Trophoblast cell (in vitro differentiated cells and primary cell): Measurements from ENCODE around the gene EPB41.

ENCODE experiments used
- DNase-seq, 2 donors: peaks; one replicate each; pipeline ENCODE4 v3.0.0-alpha.2; 2016
- H2AFZ ChIP-seq: 2 replicates; pipeline ENCODE4 v1.6.1; 2013; ENCODE audit warnings: low read length, moderate library complexity, mild to moderate bottlenecking; ENCODE audit not compliant: insufficient read depth, poor library complexity
- H2AK5ac ChIP-seq: 2 replicates; pipeline ENCODE4 v1.6.1; 2013; ENCODE audit warnings: mild to moderate bottlenecking, low read length
- H2BK120ac ChIP-seq: 2 replicates; pipeline ENCODE4 v1.6.1; 2013; ENCODE audit warnings: low read length, mild to moderate bottlenecking, moderate library complexity; ENCODE audit not compliant: insufficient read depth, poor library complexity
- H2BK12ac ChIP-seq: 2 replicates; pipeline ENCODE4 v1.6.1; 2013; ENCODE audit warnings: mild to moderate bottlenecking, low read length, moderate library complexity
- H2BK5ac ChIP-seq: 2 replicates; pipeline ENCODE4 v1.6.1; 2013; ENCODE audit warnings: low read length, low read depth, moderate library complexity, mild to moderate bottlenecking; ENCODE audit not compliant: poor library complexity
- H3K14ac ChIP-seq: 2 replicates; pipeline ENCODE4 v1.6.1; 2013; ENCODE audit warnings: mild to moderate bottlenecking, low read length
- H3K18ac ChIP-seq: 2 replicates; pipeline ENCODE4 v1.6.1; 2013; ENCODE audit warnings: mild to moderate bottlenecking, low read length
- H3K23ac ChIP-seq: 2 replicates; pipeline ENCODE4 v1.6.1; 2013; ENCODE audit warnings: low read length
- H3K27ac ChIP-seq: 2 replicates; pipeline ENCODE4 v1.5.1; 2013; ENCODE audit warnings: low read depth, mild to moderate bottlenecking, inconsistent platforms, low read length, moderate library complexity
- H3K27me3 ChIP-seq: 2 replicates; pipeline ENCODE4 v1.6.1; 2013; ENCODE audit warnings: inconsistent platforms, mild to moderate bottlenecking, low read length, moderate library complexity; ENCODE audit not compliant: insufficient read depth
- H3K36me3 ChIP-seq, 2 experiments: 1 replicate in 1 of 2; 2 replicates in 1 of 2; pipeline ENCODE4 v1.6.1; 2013; ENCODE audit warnings: low read length in 2 of 2, mild to moderate bottlenecking in 2 of 2, moderate library complexity in 1 of 2; ENCODE audit not compliant: insufficient read depth in 2 of 2, control insufficient read depth in 1 of 2
- H3K4ac ChIP-seq: 2 replicates; pipeline ENCODE4 v1.6.1; 2013; ENCODE audit warnings: low read depth, mild to moderate bottlenecking, low read length, moderate library complexity
- H3K4me1 ChIP-seq, 2 experiments: 1 replicate in 1 of 2; 2 replicates in 1 of 2; pipeline ENCODE4 v1.6.1; 2013; ENCODE audit warnings: low read length in 2 of 2, mild to moderate bottlenecking in 2 of 2, moderate library complexity in 1 of 2; ENCODE audit not compliant: insufficient read depth in 2 of 2, control insufficient read depth in 1 of 2
- H3K4me2 ChIP-seq: 2 replicates; pipeline ENCODE4 v1.6.1; 2013; ENCODE audit warnings: inconsistent platforms, mild to moderate bottlenecking, low read length, moderate library complexity
- H3K4me3 ChIP-seq: 2 replicates; pipeline ENCODE4 v1.5.1; 2013; ENCODE audit warnings: mild to moderate bottlenecking, low read depth, low read length, inconsistent platforms
- H3K79me1 ChIP-seq: one replicate; pipeline ENCODE4 v1.6.1; 2013; ENCODE audit warnings: low read length
- H3K79me2 ChIP-seq: 2 replicates; pipeline ENCODE4 v1.6.1; 2013; ENCODE audit warnings: low read length, mild to moderate bottlenecking; ENCODE audit not compliant: control insufficient read depth, insufficient read depth, poor library complexity
- H3K9ac ChIP-seq: 2 replicates; pipeline ENCODE4 v1.6.1; 2013; ENCODE audit warnings: mild to moderate bottlenecking, low read length
- H3K9me3 ChIP-seq: 2 replicates; pipeline ENCODE4 v1.6.1; 2013; ENCODE audit warnings: low read depth, mild to moderate bottlenecking, control low read depth, inconsistent platforms, low read length; ENCODE audit not compliant: insufficient read depth
- H4K12ac ChIP-seq: 2 replicates; pipeline ENCODE4 v1.6.1; 2013; ENCODE audit warnings: low read depth, mild to moderate bottlenecking, low read length, moderate library complexity
- H4K8ac ChIP-seq: 2 replicates; pipeline ENCODE4 v1.6.1; 2013; ENCODE audit warnings: low read depth, mild to moderate bottlenecking, low read length, moderate library complexity
- H4K91ac ChIP-seq: one replicate; pipeline ENCODE4 v1.6.1; 2013; ENCODE audit warnings: low read depth, mild to moderate bottlenecking, low read length, moderate library complexity
- WGBS: extraction: QIAGEN DNeasy Blood & Tissue Kit; methylation state at CpG from one replicate; pipeline ENCODE4 v1.1.7; 2013; ENCODE audit warnings: missing lambda C conversion rate; ENCODE audit not compliant: insufficient read length, insufficient coverage; ENCODE audit errors: extremely low coverage; 5-methylcytosine and 5-hydroxymethylcytosine counted together

Gene EPB41

DNA sequence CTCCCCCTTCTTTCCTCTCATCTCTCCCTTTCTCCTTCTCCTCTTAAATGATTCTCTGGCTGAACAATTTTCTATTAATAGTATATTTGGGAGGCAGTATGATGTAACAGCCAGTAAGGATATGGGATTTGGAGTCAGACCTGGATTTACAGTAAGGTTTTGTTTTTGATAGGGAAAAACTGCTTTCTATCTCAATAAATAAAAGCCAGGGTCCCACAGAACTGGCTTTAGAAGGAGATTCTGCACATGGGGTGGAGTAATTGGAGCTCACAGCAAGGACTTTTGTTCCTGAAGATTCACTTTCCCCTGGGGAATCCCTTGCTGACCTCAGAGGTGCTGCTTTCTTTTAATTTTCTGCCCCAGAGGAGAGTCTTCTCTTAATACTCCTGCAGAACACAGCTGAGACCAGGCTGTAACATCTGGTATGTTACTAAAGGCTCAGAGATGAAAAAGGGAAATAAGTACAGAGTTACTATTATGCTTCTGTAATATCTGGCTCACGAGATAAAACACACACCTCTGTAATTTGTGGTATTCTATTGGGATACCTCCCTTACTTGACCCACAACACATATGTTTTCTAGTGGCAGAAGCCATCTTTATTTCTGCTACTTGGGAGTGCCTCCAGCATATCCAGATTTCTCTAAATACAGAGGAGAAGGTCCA lies 13.4 kb downstream of the EPB41 start:
- no peak overlapping the region for H2AK5ac ChIP-seq
- no peak overlapping the region for H2AFZ ChIP-seq
- no peak overlapping the region for H2BK5ac ChIP-seq
- no peak overlapping the region for H4K8ac ChIP-seq
- no peak overlapping the region for H4K91ac ChIP-seq
- no peak overlapping the region for H3K4me3 ChIP-seq
- no peaks in the 10 kb centered on the region for H3K4me1 ChIP-seq
- DNase-seq, result no peak
- no peak overlapping the region for H3K27ac ChIP-seq
- no peak overlapping the region for H4K12ac ChIP-seq
- H3K79me2 ChIP-seq, result no peaks in the 10 kb centered on the region
- no peaks in the 10 kb centered on the region for H3K27me3 ChIP-seq
- no peak overlapping the region for H3K23ac ChIP-seq
- H3K36me3 ChIP-seq, result no peaks in the 10 kb centered on the region
- no peak overlapping the region for H3K14ac ChIP-seq
- no peak overlapping the region for H2BK120ac ChIP-seq
- no peak overlapping the region for H3K9ac ChIP-seq
- H3K4ac ChIP-seq, result no peak overlapping the region
- H3K79me1 ChIP-seq, result no peaks in the 10 kb centered on the region
- no peak overlapping the region for H3K18ac ChIP-seq
- no peaks in the 10 kb centered on the region for H3K9me3 ChIP-seq
- no peak overlapping the region for H3K4me2 ChIP-seq
- H2BK12ac ChIP-seq, result no peak overlapping the region
- no CpG with 5 or more reads among the region's 1 CpG for WGBS

DNA sequence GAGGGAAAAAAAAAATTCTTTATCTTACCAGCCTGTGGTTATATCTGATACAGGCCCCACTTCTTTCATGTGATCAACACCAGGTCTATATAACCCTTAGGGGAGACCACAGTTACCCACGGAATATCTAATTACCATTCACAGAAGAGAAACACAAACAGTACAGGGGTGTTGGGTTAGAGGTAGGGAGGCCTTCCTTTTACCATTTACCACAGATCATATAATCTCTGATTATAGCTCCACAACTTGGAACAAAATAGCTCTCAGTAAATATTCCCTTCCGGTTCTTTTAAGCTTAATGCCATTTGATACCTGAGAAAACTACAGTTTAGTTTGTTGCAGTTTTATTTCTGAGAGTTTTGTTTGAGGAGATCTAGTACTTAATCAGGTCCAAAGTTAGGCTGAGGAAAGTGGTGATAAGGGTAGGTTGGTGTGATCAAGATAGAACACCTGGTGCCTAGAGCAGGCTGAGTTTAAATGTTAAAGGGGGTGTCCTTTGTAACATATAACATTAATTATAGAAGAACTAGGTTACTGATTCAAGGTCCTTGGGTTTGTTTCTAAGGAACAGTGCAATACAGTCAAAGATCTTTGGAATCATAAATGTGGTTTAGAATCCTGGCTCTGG lies 14.1 kb downstream of the EPB41 start:
- no peaks in the 10 kb centered on the region for H3K36me3 ChIP-seq
- H3K27me3 ChIP-seq, result no peaks in the 10 kb centered on the region
- no peak overlapping the region for H3K9ac ChIP-seq
- H3K79me2 ChIP-seq, result no peaks in the 10 kb centered on the region
- no peak overlapping the region for H3K4me2 ChIP-seq
- H3K14ac ChIP-seq, result no peak overlapping the region
- no peak overlapping the region for H4K12ac ChIP-seq
- DNase-seq, result no peak
- no peak overlapping the region for H4K91ac ChIP-seq
- H2BK12ac ChIP-seq, result no peak overlapping the region
- no peak overlapping the region for H3K18ac ChIP-seq
- H2BK5ac ChIP-seq, result no peak overlapping the region
- no peak overlapping the region for H4K8ac ChIP-seq
- no peak overlapping the region for H3K23ac ChIP-seq
- H3K4ac ChIP-seq, result no peak overlapping the region
- no peaks in the 10 kb centered on the region for H3K4me1 ChIP-seq
- H2BK120ac ChIP-seq, result no peak overlapping the region
- no peaks in the 10 kb centered on the region for H3K9me3 ChIP-seq
- H3K4me3 ChIP-seq, result no peak overlapping the region
- no peak overlapping the region for H2AFZ ChIP-seq
- H3K79me1 ChIP-seq, result no peaks in the 10 kb centered on the region
- H2AK5ac ChIP-seq, result no peak overlapping the region
- WGBS, result no CpG with 5 or more reads among the region's 2 CpGs
- H3K27ac ChIP-seq, result no peak overlapping the region

DNA sequence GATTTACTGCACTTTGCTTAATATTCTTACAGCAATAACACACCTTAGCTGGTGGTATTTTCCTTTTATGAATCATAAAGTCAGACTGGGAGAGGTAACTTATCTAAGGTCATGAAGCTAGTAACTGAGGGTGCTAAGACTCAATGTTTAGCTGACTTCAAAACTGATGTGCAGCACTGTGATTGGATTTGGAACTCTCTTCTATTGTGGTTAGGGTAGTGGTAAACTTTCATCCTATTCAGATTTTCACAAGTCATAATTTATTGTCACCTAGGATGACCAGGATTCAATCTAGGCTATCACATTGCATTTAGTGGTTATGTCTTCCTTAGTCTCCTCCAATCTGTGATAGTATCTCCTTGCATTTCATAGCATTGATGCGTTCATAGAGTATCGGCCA lies 18.9 kb downstream of the EPB41 start:
- no peak overlapping the region for H3K14ac ChIP-seq
- no peak overlapping the region for H3K4ac ChIP-seq
- no peaks in the 10 kb centered on the region for H3K4me1 ChIP-seq
- no peak overlapping the region for H3K23ac ChIP-seq
- H2BK120ac ChIP-seq, result no peak overlapping the region
- no peak overlapping the region for H2AFZ ChIP-seq
- H2BK12ac ChIP-seq, result no peak overlapping the region
- H3K9ac ChIP-seq, result no peak overlapping the region
- no peaks in the 10 kb centered on the region for H3K79me2 ChIP-seq
- no peak overlapping the region for H3K27ac ChIP-seq
- H2AK5ac ChIP-seq, result no peak overlapping the region
- H2BK5ac ChIP-seq, result no peak overlapping the region
- no CpG with 5 or more reads among the region's 2 CpGs for WGBS
- no peaks in the 10 kb centered on the region for H3K9me3 ChIP-seq
- no peak overlapping the region for H4K91ac ChIP-seq
- no peak overlapping the region for H3K18ac ChIP-seq
- no peak overlapping the region for H4K12ac ChIP-seq
- H4K8ac ChIP-seq, result no peak overlapping the region
- H3K27me3 ChIP-seq, result no peaks in the 10 kb centered on the region
- no peaks in the 10 kb centered on the region for H3K79me1 ChIP-seq
- no peaks in the 10 kb centered on the region for H3K36me3 ChIP-seq
- H3K4me2 ChIP-seq, result no peak overlapping the region
- DNase-seq, result peak in 1 of 2 donors; percentile 4
- no peak overlapping the region for H3K4me3 ChIP-seq

DNA sequence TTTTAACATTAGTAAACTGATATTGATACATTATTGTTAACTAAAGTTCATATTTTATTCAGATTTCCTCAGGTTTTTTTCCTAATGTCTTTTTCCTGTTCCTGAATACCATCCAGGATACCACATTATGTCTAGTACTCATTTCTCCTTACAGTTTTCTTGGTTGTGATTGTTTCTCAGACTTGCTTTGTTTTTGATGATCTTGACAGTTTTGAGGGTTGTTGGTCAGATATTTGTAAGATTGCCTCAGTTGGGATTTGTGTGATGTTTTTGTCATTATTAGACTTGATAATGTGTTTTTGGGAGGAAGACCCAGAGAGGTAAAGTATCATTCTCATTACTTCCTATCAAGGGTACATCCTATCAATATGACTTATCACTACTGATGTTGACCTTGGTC lies 19.5 kb downstream of the EPB41 start:
- no peak overlapping the region for H3K4me3 ChIP-seq
- no peak overlapping the region for H3K18ac ChIP-seq
- no peak overlapping the region for H4K91ac ChIP-seq
- H3K23ac ChIP-seq, result no peak overlapping the region
- H3K27ac ChIP-seq, result no peak overlapping the region
- H2BK5ac ChIP-seq, result no peak overlapping the region
- H3K4me2 ChIP-seq, result no peak overlapping the region
- H2BK120ac ChIP-seq, result no peak overlapping the region
- no peak overlapping the region for H2AFZ ChIP-seq
- H3K27me3 ChIP-seq, result no peaks in the 10 kb centered on the region
- H2AK5ac ChIP-seq, result no peak overlapping the region
- H4K12ac ChIP-seq, result no peak overlapping the region
- no peaks in the 10 kb centered on the region for H3K4me1 ChIP-seq
- H3K79me1 ChIP-seq, result no peaks in the 10 kb centered on the region
- H4K8ac ChIP-seq, result no peak overlapping the region
- no peak overlapping the region for H3K14ac ChIP-seq
- no peak overlapping the region for H2BK12ac ChIP-seq
- no peaks in the 10 kb centered on the region for H3K36me3 ChIP-seq
- DNase-seq, result no peak
- H3K79me2 ChIP-seq, result no peaks in the 10 kb centered on the region
- H3K4ac ChIP-seq, result no peak overlapping the region
- H3K9me3 ChIP-seq, result no peaks in the 10 kb centered on the region
- H3K9ac ChIP-seq, result no peak overlapping the region
